NB4 (cell line): ENCODE results near the gene FOXP1.

Experiments
- DNase-seq: peaks from one replicate; pipeline ENCODE4 v3.0.0; 2010; ENCODE audit warnings: low read depth
- H3K4me3 ChIP-seq: one replicate; pipeline ENCODE4 v1.5.1; 2011; ENCODE audit warnings: mild to moderate bottlenecking, low read depth, low read length, moderate library complexity
- CTCF ChIP-seq: IDR thresholded peaks from one replicate; pipeline ENCODE4 v1.5.1; 2012; ENCODE audit warnings: low read depth, low read length
- MAX ChIP-seq: IDR thresholded peaks from 2 replicates; pipeline ENCODE4 v1.6.1; 2011; ENCODE audit warnings: low read depth, low read length
- MYC ChIP-seq: IDR thresholded peaks from 2 replicates; pipeline ENCODE4 v1.6.1; 2011; ENCODE audit warnings: low read depth, low read length
- POLR2A ChIP-seq: IDR thresholded peaks from 2 replicates; pipeline ENCODE4 v1.6.1; 2011; ENCODE audit warnings: mild to moderate bottlenecking; ENCODE audit not compliant: insufficient read length; ENCODE audit errors: extremely low read depth

The FOXP1 gene

GRCh38 chr3:71346061-71346460, 237.5 kb downstream of the FOXP1 start:
- TF ChIP-seq POLR2A (no peak), CTCF (no peak), MYC (no peak), MAX (no peak)
- no peak overlapping the region for H3K4me3 ChIP-seq
- no peak for DNase-seq

GRCh38 chr3:71345429-71346040, 238.0 kb downstream of the FOXP1 start:
- no peak overlapping the region for H3K4me3 ChIP-seq
- TF ChIP-seq MYC (no peak), POLR2A (no peak), CTCF (no peak), MAX (no peak)
- no peak for DNase-seq

- no peak for DNase-seq
- TF ChIP-seq POLR2A (no peak), MAX (no peak), CTCF (no peak), MYC (no peak)
- H3K4me3 ChIP-seq = no peak overlapping the region
These were observed 241.8 kb downstream of the FOXP1 start for GRCh38 chr3:71341721-71342120.

- no peak for TF ChIP-seq MYC
- no peak for TF ChIP-seq MAX
- no peak for TF ChIP-seq CTCF
- TF ChIP-seq POLR2A = no peak
- no peak overlapping the region for H3K4me3 ChIP-seq
- DNase-seq = no peak
These were observed 244.5 kb downstream of the FOXP1 start for GRCh38 chr3:71339049-71339448.

- TF ChIP-seq MAX (no peak), POLR2A (no peak), MYC (no peak), CTCF (no peak)
- DNase-seq = no peak
- H3K4me3 ChIP-seq = no peak overlapping the region
These were observed 250.7 kb downstream of the FOXP1 start for GRCh38 chr3:71332813-71333212.

GRCh38 chr3:71330909-71331308, 252.6 kb downstream of the FOXP1 start:
- no peak overlapping the region for H3K4me3 ChIP-seq
- no peak for DNase-seq
- TF ChIP-seq CTCF = no peak
- TF ChIP-seq MAX = no peak
- no peak for TF ChIP-seq MYC
- TF ChIP-seq POLR2A = no peak
